UCSD-AML1 (cell line): ENCODE data around the gene GPR137C.
"Not testable (repeated sequence)": the region's sequence is repeated elsewhere in the genome, so short reads cannot be mapped to it uniquely, and the experiment has no call there.

Experiments
- DNase-seq: peaks from one replicate; lab custom pipeline; 2025; ENCODE audit not compliant: unreplicated experiment; lab: John Stamatoyannopoulos, UW

Gene GPR137C

GRCh38 chr14:52558688-52559087 is 6.1 kb downstream of the GPR137C start:
- DNase-seq = no peak

GRCh38 chr14:52563120-52563519 is 10.5 kb downstream of the GPR137C start:
- no peak for DNase-seq

GRCh38 chr14:52568454-52568853 is 15.8 kb downstream of the GPR137C start:
- DNase-seq = not testable (repeated sequence)

GRCh38 chr14:52575858-52576257 is 23.2 kb downstream of the GPR137C start:
- DNase-seq = no peak

GRCh38 chr14:52583544-52583943 is 30.9 kb downstream of the GPR137C start:
- DNase-seq = no peak

- DNase-seq = no peak
These were observed 37.0 kb downstream of the GPR137C start for GRCh38 chr14:52589646-52590045.

GRCh38 chr14:52590318-52590717 is 37.7 kb downstream of the GPR137C start:
- DNase-seq = no peak

GRCh38 chr14:52596320-52596719 is 43.7 kb downstream of the GPR137C start:
- DNase-seq = no peak

- DNase-seq = no peak
These were observed 44.2 kb downstream of the GPR137C start for GRCh38 chr14:52596861-52597260.

GRCh38 chr14:52598568-52598967 is 45.9 kb downstream of the GPR137C start:
- no peak for DNase-seq

- no peak for DNase-seq
These were observed 47.3 kb downstream of the GPR137C start for GRCh38 chr14:52599974-52600373.

- DNase-seq = no peak
These were observed 49.5 kb downstream of the GPR137C start for GRCh38 chr14:52602131-52602530.

- no peak for DNase-seq
These were observed 54.4 kb downstream of the GPR137C start for GRCh38 chr14:52607061-52607460.

GRCh38 chr14:52609445-52610044 is 56.9 kb downstream of the GPR137C start:
- no peak for DNase-seq

GRCh38 chr14:52610187-52610586 is 57.6 kb downstream of the GPR137C start:
- no peak for DNase-seq

GRCh38 chr14:52618602-52619001 is 66.0 kb downstream of the GPR137C start:
- no peak for DNase-seq

GRCh38 chr14:52619687-52620086 is 67.1 kb downstream of the GPR137C start:
- DNase-seq = no peak

- DNase-seq = no peak
These were observed 87.5 kb downstream of the GPR137C start for GRCh38 chr14:52640137-52640536.

GRCh38 chr14:52641745-52642144 is 89.1 kb downstream of the GPR137C start:
- DNase-seq = no peak

- no peak for DNase-seq
These were observed 96.9 kb downstream of the GPR137C start for GRCh38 chr14:52649511-52649910.

GRCh38 chr14:52650774-52651173 is 98.1 kb downstream of the GPR137C start:
- no peak for DNase-seq

- DNase-seq = no peak
These were observed 104.3 kb downstream of the GPR137C start for GRCh38 chr14:52656905-52657304.

GRCh38 chr14:52660325-52660724 is 107.7 kb downstream of the GPR137C start:
- DNase-seq = no peak
